Superior temporal gyrus (tissue), 1 donor: ENCODE results near the gene RNGTT.
"Not testable (repeated sequence)": the region's sequence is repeated elsewhere in the genome, so short reads cannot be mapped to it uniquely, and the experiment has no call there.

Experiments used
- DNase-seq: peaks from one replicate; pipeline ENCODE4 v3.0.0-alpha.2; 2016; ENCODE audit errors: extremely low spot score

Gene RNGTT

GRCh38 chr6:88865275-88865674 lies 98.1 kb downstream of the RNGTT start:
- no peak for DNase-seq

- no peak for DNase-seq
These were observed 98.9 kb downstream of the RNGTT start for GRCh38 chr6:88864359-88865054.

GRCh38 chr6:88860310-88860709 lies 103.1 kb downstream of the RNGTT start:
- no peak for DNase-seq

- no peak for DNase-seq
These were observed 105.0 kb downstream of the RNGTT start for GRCh38 chr6:88858455-88858854.

GRCh38 chr6:88856566-88856965 lies 106.9 kb downstream of the RNGTT start:
- DNase-seq, result no peak

- no peak for DNase-seq
These were observed 107.8 kb downstream of the RNGTT start for GRCh38 chr6:88855541-88856147.

- no peak for DNase-seq
These were observed 110.6 kb downstream of the RNGTT start for GRCh38 chr6:88852775-88853174.

GRCh38 chr6:88852000-88852399 lies 111.4 kb downstream of the RNGTT start:
- DNase-seq, result no peak

- DNase-seq, result no peak
These were observed 114.5 kb downstream of the RNGTT start for GRCh38 chr6:88848870-88849269.

GRCh38 chr6:88843040-88843439 lies 120.4 kb downstream of the RNGTT start:
- DNase-seq, result peak; percentile 58

- DNase-seq, result no peak
These were observed 121.1 kb downstream of the RNGTT start for GRCh38 chr6:88842320-88842719.

GRCh38 chr6:88840796-88841539 lies 122.5 kb downstream of the RNGTT start:
- peak; percentile 33 for DNase-seq

- no peak for DNase-seq
These were observed 123.1 kb downstream of the RNGTT start for GRCh38 chr6:88840289-88840688.

GRCh38 chr6:88839280-88839679 lies 124.1 kb downstream of the RNGTT start:
- DNase-seq, result no peak

- no peak for DNase-seq
These were observed 128.2 kb downstream of the RNGTT start for GRCh38 chr6:88835210-88835609.

GRCh38 chr6:88833071-88833470 lies 130.3 kb downstream of the RNGTT start:
- not testable (repeated sequence) for DNase-seq

GRCh38 chr6:88827599-88827998 lies 135.8 kb downstream of the RNGTT start:
- not testable (repeated sequence) for DNase-seq

- DNase-seq, result no peak
These were observed 137.6 kb downstream of the RNGTT start for GRCh38 chr6:88825856-88826255.

- no peak for DNase-seq
These were observed 139.4 kb downstream of the RNGTT start for GRCh38 chr6:88823998-88824397.

- DNase-seq, result no peak
These were observed 147.9 kb downstream of the RNGTT start for GRCh38 chr6:88815491-88815890.

GRCh38 chr6:88814909-88815308 lies 148.5 kb downstream of the RNGTT start:
- no peak for DNase-seq

GRCh38 chr6:88813045-88813444 lies 150.4 kb downstream of the RNGTT start:
- DNase-seq, result no peak

GRCh38 chr6:88810701-88811100 lies 152.7 kb downstream of the RNGTT start:
- DNase-seq, result no peak
